Hematopoietic multipotent progenitor cell treated with erythropoietin and hydrocortisone succinate and interleukin-3 and kit ligand, for 15 days (in vitro differentiated cells): ENCODE measurements around the gene MTA1.

ENCODE experiments used
- DNase-seq: peaks from one replicate; pipeline ENCODE4 v3.0.0-alpha.2; 2015; ENCODE audit warnings: low spot score

Gene MTA1

GRCh38 chr14:105410642-105411016 is 9.0 kb upstream of the MTA1 start:
- no peak for DNase-seq

GRCh38 chr14:105411017-105411941 is 8.3 kb upstream of the MTA1 start:
- peak; percentile 41 for DNase-seq

GRCh38 chr14:105411985-105412770 is 7.4 kb upstream of the MTA1 start:
- DNase-seq = no peak

GRCh38 chr14:105412771-105413543 is 6.7 kb upstream of the MTA1 start:
- no peak for DNase-seq

- no peak for DNase-seq
These were observed 6.1 kb upstream of the MTA1 start for GRCh38 chr14:105413544-105413886.

GRCh38 chr14:105414456-105415371 is 4.9 kb upstream of the MTA1 start:
- peak; percentile 27 for DNase-seq

- DNase-seq = no peak
These were observed 3.9 kb upstream of the MTA1 start for GRCh38 chr14:105415481-105416428.

- DNase-seq = no peak
These were observed 3.0 kb upstream of the MTA1 start for GRCh38 chr14:105416671-105417070.

GRCh38 chr14:105417690-105418121 is 1.9 kb upstream of the MTA1 start:
- no peak for DNase-seq

- DNase-seq = no peak
These were observed 1.1 kb upstream of the MTA1 start for GRCh38 chr14:105418269-105419194.

GRCh38 chr14:105420101-105420973 is 710 bp downstream of the MTA1 start:
- no peak for DNase-seq

- no peak for DNase-seq
These were observed 1.5 kb downstream of the MTA1 start for GRCh38 chr14:105420974-105421674.

- no peak for DNase-seq
These were observed 2.3 kb downstream of the MTA1 start for GRCh38 chr14:105421723-105422615.

GRCh38 chr14:105422695-105423487 is 3.3 kb downstream of the MTA1 start:
- no peak for DNase-seq

GRCh38 chr14:105423488-105424195 is 4.0 kb downstream of the MTA1 start:
- no peak for DNase-seq
